H1 (cell line): Measurements from ENCODE around the gene ACTL9. TPM values are rescaled to one million over a fixed set of nuclear protein-coding genes. Genes with fewer than 3 reads are reported as not detected.

Experiments used
- BRCA1 ChIP-seq: IDR thresholded peaks from 2 replicates; pipeline ENCODE4 v1.6.1; 2012; ENCODE audit warnings: low read depth, low read length, improper control_type of control experiment
- KDM1A ChIP-seq: fragments of 200-600, 300-600 bp; sonication (generic); IDR thresholded peaks from 2 replicates; pipeline ENCODE4 v1.7.1; 2016; ENCODE audit warnings: mild to moderate bottlenecking, low read length, borderline replicate concordance
- KDM4A ChIP-seq: IDR thresholded peaks from one replicate; pipeline ENCODE4 v1.7.1; 2012; ENCODE audit warnings: low read depth, mild to moderate bottlenecking, moderate library complexity, low read length, inconsistent platforms; ENCODE audit not compliant: severe bottlenecking
- PHF8 ChIP-seq: fragments of 200-600 bp; sonication (generic); conservative IDR thresholded peaks from 2 replicates; pipeline ENCODE4 v1.7.1; 2012; ENCODE audit warnings: low read depth, mild to moderate bottlenecking, inconsistent platforms, low read length, moderate library complexity
- RBBP5 ChIP-seq: IDR thresholded peaks from 2 replicates; pipeline ENCODE4 v1.7.1; 2012; ENCODE audit warnings: low read depth, mild to moderate bottlenecking, inconsistent platforms, low read length, moderate library complexity, borderline replicate concordance
- RFX5 ChIP-seq: IDR thresholded peaks from 2 replicates; pipeline ENCODE4 v1.6.1; 2011; ENCODE audit warnings: low read depth, low read length, improper control_type of control experiment, borderline replicate concordance
- SRF ChIP-seq: IDR thresholded peaks from 2 replicates; pipeline ENCODE4 v1.6.1; 2011; ENCODE audit warnings: mild to moderate bottlenecking, low read depth, low read length, moderate library complexity
- polyA plus RNA-seq, 7 experiments: library from polyadenylated mRNA; depleted of rRNA in 3 of 7; stranded (reverse) in 5 of 7; unstranded in 2 of 7; fragments of >200 nt in 5 of 7; fragments of 200-250 nt in 2 of 7; gene quantifications; 1 replicate in 5 of 7; 2 replicates in 1 of 7; 4 replicates in 1 of 7; pipeline versions ENCODE4 v1.2.1 to v1.2.3, GENCODE V29; 2011 to 2013; ENCODE audit warnings: missing spikeins in 2 of 7, mixed read lengths in 2 of 7
- total RNA-seq: library from RNA; stranded (reverse); fragmentation: NEBNext Ultra II Directional; extraction: Animal tissue kit (Norgen Biotek cat#: 25700); gene quantifications from 2 replicates; pipeline ENCODE4 v1.2.1, GENCODE V29; 2021

Gene ACTL9
- total and polyA plus RNA-seq, 2 of the 8 experiments (the other 6 are each of a cell fraction or from before 2014, with no cell fraction given) = not detected

- TF ChIP-seq KDM1A (no peak), BRCA1 (no peak), KDM4A (no peak), PHF8 (no peak), SRF (no peak), RFX5 (no peak), RBBP5 (no peak)
Observed at GRCh38 chr19:8695501-8695900, 3.1 kb downstream of the ACTL9 start (continued).
